H1 (cell line): ENCODE results near the gene C1GALT1. TPM values are rescaled to one million over a fixed set of nuclear protein-coding genes. Genes with fewer than 3 reads are reported as not detected.

ENCODE experiments used
- CTCF ChIA-PET: fragments of 300-600 bp; sonication (Branson Sonifier 250); formaldehyde crosslinking; loops from one replicate; lab custom pipeline; 2021; ENCODE audit not compliant: partially characterized antibody; lab: Charles Lee
- POLR2A ChIA-PET: fragments of 300-600 bp; sonication (Branson Sonifier 250); formaldehyde crosslinking; loops from one replicate; lab custom pipeline; 2021; ENCODE audit warnings: inconsistent platforms; ENCODE audit not compliant: partially characterized antibody; lab: Charles Lee
- DNase-seq, 2 experiments: peaks; one replicate each; pipeline versions ENCODE4 v3.0.0 to v3.0.0-alpha.2; 2010 to 2022; ENCODE audit warnings: low spot score in 2 of 2, low read depth in 1 of 2, mixed read lengths in 1 of 2
- FAIRE-seq: peaks from 2 replicates; lab custom pipeline; 2011; peaks lifted over from hg19 to GRCh38; lab: Jason Lieb, UNC
- H2AFZ ChIP-seq: 2 replicates; pipeline ENCODE4 v1.8.1; 2012; ENCODE audit warnings: low read length, inconsistent platforms
- H2AK5ac ChIP-seq: 2 replicates; pipeline ENCODE4 v1.6.1; 2013; ENCODE audit warnings: low read depth, low read length
- H2BK120ac ChIP-seq: replicated peaks from 2 replicates; pipeline ENCODE3; 2013; ENCODE audit warnings: low read depth, low read length, inconsistent platforms
- H2BK12ac ChIP-seq: 2 replicates; pipeline ENCODE4 v1.6.1; 2013; ENCODE audit warnings: low read depth, low read length
- H2BK15ac ChIP-seq: 2 replicates; pipeline ENCODE4 v1.6.1; 2013; ENCODE audit warnings: low read length
- H2BK20ac ChIP-seq: 2 replicates; pipeline ENCODE4 v1.6.1; 2013; ENCODE audit warnings: low read length
- H2BK5ac ChIP-seq: 2 replicates; pipeline ENCODE4 v1.6.1; 2013; ENCODE audit warnings: low read depth, low read length
- H3K14ac ChIP-seq: 2 replicates; pipeline ENCODE4 v1.6.1; 2013; ENCODE audit warnings: inconsistent platforms; ENCODE audit not compliant: insufficient read length
- H3K18ac ChIP-seq: 2 replicates; pipeline ENCODE4 v1.6.1; 2013; ENCODE audit warnings: low read length; ENCODE audit errors: extremely low read depth
- H3K23ac ChIP-seq: 2 replicates; pipeline ENCODE4 v1.6.1; 2013; ENCODE audit warnings: inconsistent platforms; ENCODE audit not compliant: insufficient read length
- H3K23me2 ChIP-seq: 2 replicates; pipeline ENCODE4 v1.6.1; 2013; ENCODE audit warnings: low read depth, low read length
- H3K27ac ChIP-seq: 2 replicates; pipeline ENCODE4 v1.6.1; 2011; ENCODE audit warnings: low read depth, low read length, inconsistent platforms
- H3K27me3 ChIP-seq, 4 experiments: replicated peaks in 1 of 4; 1 replicate in 1 of 4; 2 replicates in 3 of 4; pipeline versions ENCODE4 v1.6.1 to v1.8.1; 2011 to 2013; ENCODE audit warnings: low read length in 3 of 4, mild to moderate bottlenecking in 3 of 4, inconsistent platforms in 2 of 4, mixed read lengths in 2 of 4, moderate library complexity in 1 of 4; ENCODE audit not compliant: control insufficient read depth in 3 of 4, insufficient read depth in 3 of 4; ENCODE audit errors: extremely low read depth in 1 of 4
- H3K36me3 ChIP-seq, 4 experiments: 2 replicates each; pipeline versions ENCODE4 v1.6.1 to v1.8.1; 2011 to 2013; ENCODE audit warnings: mild to moderate bottlenecking in 4 of 4, low read length in 3 of 4, moderate library complexity in 2 of 4, control low read depth in 1 of 4, inconsistent platforms in 1 of 4; ENCODE audit not compliant: insufficient read depth in 4 of 4, control insufficient read depth in 2 of 4
- H3K4ac ChIP-seq: replicated peaks from 2 replicates; pipeline ENCODE3; 2013; ENCODE audit warnings: low read length, low read depth, mixed read lengths, inconsistent platforms; ENCODE audit not compliant: insufficient read length
- H3K4me1 ChIP-seq, 4 experiments: replicated peaks in 1 of 4; 1 replicate in 1 of 4; 2 replicates in 3 of 4; pipeline versions ENCODE4 v1.6.1 to v1.8.1; 2011 to 2013; ENCODE audit warnings: low read length in 3 of 4, inconsistent platforms in 2 of 4, mixed read lengths in 1 of 4; ENCODE audit not compliant: insufficient read depth in 4 of 4, control insufficient read depth in 3 of 4
- H3K4me2 ChIP-seq, 2 experiments: 2 replicates each; pipeline versions ENCODE4 v1.6.1 to v1.8.1; 2011 to 2013; ENCODE audit warnings: low read depth in 2 of 2, low read length in 2 of 2, control low read depth in 1 of 2, inconsistent platforms in 1 of 2, mild to moderate bottlenecking in 1 of 2; ENCODE audit not compliant: insufficient read depth in 1 of 2
- H3K4me3 ChIP-seq, 4 experiments: fragments of 200-600, 300-600 bp in 1 of 4; sonication (generic), shearing (Covaris generic), sonication (Bioruptor Twin) in 1 of 4; 2 replicates each; pipeline versions ENCODE4 v1.5.1 to v1.8.1; 2011 to 2016; ENCODE audit warnings: low read length in 4 of 4, low read depth in 3 of 4, control low read depth in 2 of 4, inconsistent platforms in 2 of 4, mild to moderate bottlenecking in 2 of 4, mixed read lengths in 1 of 4, moderate library complexity in 1 of 4; ENCODE audit not compliant: insufficient read depth in 2 of 4; ENCODE audit errors: extremely low read depth in 1 of 4
- H3K56ac ChIP-seq: replicated peaks from 2 replicates; pipeline ENCODE3; 2013; ENCODE audit warnings: low read depth, mild to moderate bottlenecking, mixed read lengths, low read length, inconsistent platforms; ENCODE audit not compliant: insufficient read length
- H3K79me1 ChIP-seq: 2 replicates; pipeline ENCODE4 v1.6.1; 2013; ENCODE audit warnings: low read depth, low read length, control low read depth
- H3K79me2 ChIP-seq, 2 experiments: 2 replicates each; pipeline versions ENCODE4 v1.6.1 to v1.8.1; 2012 to 2013; ENCODE audit warnings: low read length in 2 of 2, mild to moderate bottlenecking in 2 of 2, inconsistent platforms in 1 of 2; ENCODE audit not compliant: insufficient read depth in 2 of 2, control insufficient read depth in 1 of 2
- H3K9ac ChIP-seq, 4 experiments: replicated peaks in 1 of 4; 1 replicate in 1 of 4; 2 replicates in 3 of 4; pipeline versions ENCODE4 v1.6.1 to v1.8.1; 2011 to 2013; ENCODE audit warnings: low read depth in 3 of 4, low read length in 3 of 4, control low read depth in 2 of 4, mild to moderate bottlenecking in 2 of 4, moderate library complexity in 2 of 4, inconsistent platforms in 1 of 4; ENCODE audit errors: extremely low read depth in 1 of 4
- H3K9me3 ChIP-seq, 2 experiments: 2 replicates each; pipeline versions ENCODE4 v1.6.1 to v1.8.1; 2012 to 2013; ENCODE audit warnings: mild to moderate bottlenecking in 2 of 2, moderate library complexity in 2 of 2, control low read depth in 1 of 2, inconsistent platforms in 1 of 2, low read depth in 1 of 2, low read length in 1 of 2, mixed read lengths in 1 of 2; ENCODE audit not compliant: insufficient read depth in 2 of 2
- H4K20me1 ChIP-seq, 2 experiments: replicated peaks in 1 of 2; 2 replicates each; pipeline versions ENCODE3 to v1.8.1; 2011 to 2013; ENCODE audit warnings: inconsistent platforms in 2 of 2, low read length in 2 of 2, mild to moderate bottlenecking in 1 of 2; ENCODE audit not compliant: insufficient read depth in 2 of 2, control insufficient read depth in 1 of 2
- H4K5ac ChIP-seq: 2 replicates; pipeline ENCODE4 v1.6.1; 2013; ENCODE audit warnings: low read length, low read depth, mixed read lengths, inconsistent platforms; ENCODE audit not compliant: insufficient read length
- H4K8ac ChIP-seq: 2 replicates; pipeline ENCODE4 v1.8.0; 2013; ENCODE audit warnings: mild to moderate bottlenecking, moderate library complexity, low read length, inconsistent platforms; ENCODE audit not compliant: insufficient read depth; ENCODE audit errors: extremely low read depth
- H4K91ac ChIP-seq: replicated peaks from 2 replicates; pipeline ENCODE3; 2013; ENCODE audit warnings: low read length, mixed read lengths, inconsistent platforms; ENCODE audit not compliant: insufficient read length
- BRCA1 ChIP-seq: IDR thresholded peaks from 2 replicates; pipeline ENCODE4 v1.6.1; 2012; ENCODE audit warnings: low read depth, low read length, improper control_type of control experiment
- CHD2 ChIP-seq: IDR thresholded peaks from 2 replicates; pipeline ENCODE4 v1.6.1; 2012; ENCODE audit warnings: low read length, improper control_type of control experiment
- CREB1 ChIP-seq: IDR thresholded peaks from 2 replicates; pipeline ENCODE4 v1.6.1; 2012; ENCODE audit warnings: inconsistent platforms
- PHF8 ChIP-seq: fragments of 200-600 bp; sonication (generic); conservative IDR thresholded peaks from 2 replicates; pipeline ENCODE4 v1.7.1; 2012; ENCODE audit warnings: low read depth, mild to moderate bottlenecking, inconsistent platforms, low read length, moderate library complexity
- POLR2AphosphoS5 ChIP-seq: IDR thresholded peaks from 2 replicates; pipeline ENCODE4 v1.6.1; 2011; ENCODE audit warnings: low read depth, low read length
- POU5F1 ChIP-seq: IDR thresholded peaks from 2 replicates; pipeline ENCODE4 v1.6.1; 2011; ENCODE audit warnings: low read depth, mild to moderate bottlenecking, low read length, moderate library complexity
- SIX5 ChIP-seq: IDR thresholded peaks from 2 replicates; pipeline ENCODE4 v1.6.1; 2011; ENCODE audit warnings: mild to moderate bottlenecking, low read depth, low read length
- SP4 ChIP-seq: IDR thresholded peaks from 2 replicates; pipeline ENCODE4 v1.6.1; 2012; ENCODE audit warnings: low read length, inconsistent platforms
- TAF1 ChIP-seq: IDR thresholded peaks from 2 replicates; pipeline ENCODE4 v1.6.1; 2011; ENCODE audit warnings: mild to moderate bottlenecking, low read depth, low read length
- TAF7 ChIP-seq: optimal IDR thresholded peaks from 2 replicates; pipeline ENCODE3; 2011; ENCODE audit warnings: low read depth, mild to moderate bottlenecking, inconsistent platforms, low read length, moderate library complexity, borderline replicate concordance
- YY1 ChIP-seq: IDR thresholded peaks from 2 replicates; pipeline ENCODE4 v1.6.1; 2011; ENCODE audit warnings: low read depth, mild to moderate bottlenecking, low read length
- WGBS, 2 experiments: shearing (Covaris generic) in 1 of 2; methylation state at CpG; one replicate each; pipeline versions ENCODE4 v1.1.6 to v1.1.7; 2013 to 2015; ENCODE audit warnings: low lambda C conversion rate in 2 of 2, mixed read lengths in 2 of 2, inconsistent platforms in 1 of 2, low coverage in 1 of 2, missing lambda C conversion rate in 1 of 2; ENCODE audit not compliant: insufficient replicate concordance in 2 of 2, insufficient coverage in 1 of 2, insufficient read length in 1 of 2; ENCODE audit errors: extremely low coverage in 1 of 2, missing lambda C conversion rate in 1 of 2; 5-methylcytosine and 5-hydroxymethylcytosine counted together
- polyA plus RNA-seq, 7 experiments: library from polyadenylated mRNA; depleted of rRNA in 3 of 7; stranded (reverse) in 5 of 7; unstranded in 2 of 7; fragments of >200 nt in 5 of 7; fragments of 200-250 nt in 2 of 7; gene quantifications; 1 replicate in 5 of 7; 2 replicates in 1 of 7; 4 replicates in 1 of 7; pipeline versions ENCODE4 v1.2.1 to v1.2.3, GENCODE V29; 2011 to 2013; ENCODE audit warnings: missing spikeins in 2 of 7, mixed read lengths in 2 of 7
- total RNA-seq: library from RNA; stranded (reverse); fragmentation: NEBNext Ultra II Directional; extraction: Animal tissue kit (Norgen Biotek cat#: 25700); gene quantifications from 2 replicates; pipeline ENCODE4 v1.2.1, GENCODE V29; 2021

C1GALT1 gene
- total and polyA plus RNA-seq, 2 of the 8 experiments (the other 6 are each of a cell fraction or from before 2014, with no cell fraction given) = 18.7 to 94.2 TPM

DNA sequence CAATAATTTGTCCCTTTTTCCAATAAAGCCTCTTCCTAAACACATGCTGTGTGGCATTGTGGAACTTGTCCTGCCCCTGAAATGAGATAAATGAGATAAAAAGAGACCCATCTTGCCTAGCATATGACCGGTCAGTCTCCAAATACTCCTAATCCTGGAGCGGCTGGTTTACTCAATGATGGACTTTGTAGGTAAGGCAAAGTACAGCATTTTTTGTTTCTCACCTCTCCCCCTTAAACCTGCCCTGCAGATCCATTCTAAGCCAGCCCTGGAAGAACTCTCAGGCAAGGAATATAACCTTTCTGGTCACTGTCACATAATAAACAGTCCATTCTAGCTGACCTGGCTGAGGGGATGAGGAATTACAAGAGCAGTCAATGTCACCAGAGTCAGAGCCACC lies 110.7 kb downstream of the C1GALT1 start:
- Histone ChIP-seq H3K18ac (no peak overlapping the region), H3K79me1 (no peaks in the 10 kb centered on the region), H3K4ac (no peak overlapping the region), H3K27ac (no peak overlapping the region), H2BK20ac (no peak overlapping the region; the same call in 1 of the 2 replicates), H3K56ac (no peak overlapping the region), H3K14ac (no peak overlapping the region), H3K4me1 (no peaks in the 10 kb centered on the region), H2BK12ac (no peak overlapping the region), H3K36me3 (no peaks in the 10 kb centered on the region), H4K91ac (no peak overlapping the region), H4K20me1 (no peaks in the 10 kb centered on the region), H2AFZ (no peak overlapping the region), H3K27me3 (no peaks in the 10 kb centered on the region), H3K23me2 (no peaks in the 10 kb centered on the region), H3K9ac (no peak overlapping the region), H4K8ac (no peak overlapping the region), H2BK15ac (0 out of 2 replicates have a peak overlapping the region, but pooled peaks have one; percentile 31), H3K4me2 (no peak overlapping the region), H2AK5ac (no peak overlapping the region), H2BK5ac (no peak overlapping the region), H4K5ac (no peak overlapping the region), H3K23ac (no peak overlapping the region), H2BK120ac (no peak overlapping the region), H3K9me3 (no peaks in the 10 kb centered on the region), H3K79me2 (no peaks in the 10 kb centered on the region), H3K4me3 (no peak overlapping the region)
- DNase-seq (no peak), FAIRE-seq (no peak)
- ChIA-PET POLR2A (no interaction called here), CTCF (no interaction called here)
- TF ChIP-seq PHF8 (no peak), CREB1 (no peak), SP4 (no peak), TAF7 (no peak), POU5F1 (no peak), BRCA1 (no peak), CHD2 (no peak), YY1 (no peak), POLR2AphosphoS5 (no peak), SIX5 (no peak), TAF1 (no peak)
- WGBS, 2 experiments = 90% methylated on average over 2 of the region's 2 CpGs; no CpG with 5 or more reads in 1 of the 2 experiments
